ENCODE data around the gene TSPAN18.

TSPAN18 gene

DNA sequence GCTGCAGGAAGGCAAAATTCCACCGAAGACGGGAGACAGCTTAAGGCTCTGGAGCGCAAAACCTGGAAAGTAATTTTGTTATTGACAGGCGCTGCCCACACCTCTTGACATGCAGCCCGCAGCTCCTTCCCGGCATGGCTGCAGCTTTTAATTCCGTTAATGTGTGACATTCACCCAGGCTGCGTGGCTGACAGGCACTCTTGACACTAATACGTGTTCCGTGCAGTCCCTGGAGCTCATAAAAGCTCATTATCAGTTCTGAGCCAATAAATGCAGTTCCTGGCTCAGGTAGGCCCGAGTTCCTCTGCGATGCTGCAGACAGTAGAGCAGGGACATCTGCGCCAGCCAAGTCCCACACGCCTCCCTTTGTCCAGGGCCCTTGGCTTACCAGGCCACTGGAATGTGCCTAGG is 34.8 kb downstream of the TSPAN18 start:
- TF ChIP-seq, protein P1, sequence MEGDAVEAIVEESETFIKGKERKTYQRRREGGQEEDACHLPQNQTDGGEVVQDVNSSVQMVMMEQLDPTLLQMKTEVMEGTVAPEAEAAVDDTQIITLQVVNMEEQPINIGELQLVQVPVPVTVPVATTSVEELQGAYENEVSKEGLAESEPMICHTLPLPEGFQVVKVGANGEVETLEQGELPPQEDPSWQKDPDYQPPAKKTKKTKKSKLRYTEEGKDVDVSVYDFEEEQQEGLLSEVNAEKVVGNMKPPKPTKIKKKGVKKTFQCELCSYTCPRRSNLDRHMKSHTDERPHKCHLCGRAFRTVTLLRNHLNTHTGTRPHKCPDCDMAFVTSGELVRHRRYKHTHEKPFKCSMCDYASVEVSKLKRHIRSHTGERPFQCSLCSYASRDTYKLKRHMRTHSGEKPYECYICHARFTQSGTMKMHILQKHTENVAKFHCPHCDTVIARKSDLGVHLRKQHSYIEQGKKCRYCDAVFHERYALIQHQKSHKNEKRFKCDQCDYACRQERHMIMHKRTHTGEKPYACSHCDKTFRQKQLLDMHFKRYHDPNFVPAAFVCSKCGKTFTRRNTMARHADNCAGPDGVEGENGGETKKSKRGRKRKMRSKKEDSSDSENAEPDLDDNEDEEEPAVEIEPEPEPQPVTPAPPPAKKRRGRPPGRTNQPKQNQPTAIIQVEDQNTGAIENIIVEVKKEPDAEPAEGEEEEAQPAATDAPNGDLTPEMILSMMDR (IDR thresholded peaks at IDR 0.05; ENCODE audit: insufficient read depth, low read length, poor library complexity, severe bottlenecking) = no peak
- H3K4me3 ChIP-seq (replicated peaks; ENCODE audit: low read depth, low read length) = no peak overlapping the region
- H3K36me3 ChIP-seq (ENCODE audit: control insufficient read depth, insufficient read depth, low read length) = no peaks in the 10 kb centered on the region
- H3K27me3 ChIP-seq (replicated peaks; ENCODE audit: control insufficient read depth, insufficient read depth, low read length) = no peaks in the 10 kb centered on the region; the same call in 1 of the 2 replicates
- DNase-seq (ENCODE audit: extremely low read depth, insufficient read length) = no peak

DNA sequence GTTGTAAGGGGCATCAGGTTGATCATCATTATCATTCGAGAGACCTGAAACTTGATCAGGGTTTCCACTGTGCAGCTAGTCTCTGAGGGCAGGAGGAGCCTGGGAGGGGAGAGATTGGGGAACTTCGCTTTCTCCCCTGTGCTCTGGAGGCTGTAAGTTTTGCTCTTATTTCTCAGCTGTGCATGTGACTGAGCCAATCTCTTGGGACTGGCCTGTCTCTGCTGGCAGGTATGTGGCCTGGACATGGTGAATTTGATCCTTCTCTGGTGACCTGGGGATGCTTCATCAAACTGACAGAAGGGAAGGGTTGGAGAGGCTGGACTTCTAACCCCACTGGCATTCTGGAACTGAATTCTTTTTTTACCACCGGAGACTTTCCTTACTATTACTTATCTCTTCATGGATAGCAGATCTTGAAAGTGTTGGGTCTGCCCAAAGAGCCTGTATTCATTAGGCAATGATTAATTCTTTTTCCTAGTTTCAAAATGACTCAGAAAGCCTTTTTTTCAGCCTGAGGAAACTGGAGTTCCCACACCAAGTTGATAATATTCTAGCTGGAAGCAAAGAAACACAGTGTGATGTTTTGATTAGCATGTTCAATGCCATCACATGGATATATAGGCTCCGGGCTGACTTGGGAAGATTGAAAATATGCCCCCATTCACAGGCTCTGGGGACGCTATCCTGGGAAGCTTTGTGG is 36.5 kb downstream of the TSPAN18 start:
- H3K36me3 ChIP-seq (ENCODE audit: control insufficient read depth, insufficient read depth, low read length) = no peaks in the 10 kb centered on the region
- DNase-seq (ENCODE audit: extremely low read depth, insufficient read length) = no peak

DNA sequence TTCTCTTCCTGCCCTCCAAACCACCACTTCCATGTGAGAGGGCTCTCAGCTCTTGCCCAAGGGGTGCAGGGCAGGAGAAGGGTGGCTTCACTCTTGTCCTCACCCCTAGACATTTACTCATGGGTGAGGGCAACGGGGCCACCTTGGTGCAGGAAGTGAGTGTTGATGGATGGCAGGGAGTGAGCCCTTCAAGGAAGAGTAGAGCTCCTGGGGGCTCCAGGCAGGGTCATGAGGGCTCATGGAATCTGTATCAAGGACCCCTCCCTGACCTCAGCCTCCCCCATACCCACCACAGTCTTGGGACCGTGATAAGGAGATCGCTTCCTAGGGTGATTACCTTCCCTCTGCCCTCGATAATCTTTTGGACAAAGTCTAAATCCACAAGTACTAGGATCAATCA is 37.8 kb downstream of the TSPAN18 start:
- no peak for DNase-seq (ENCODE audit: extremely low read depth, insufficient read length)
- TF ChIP-seq, protein P1 (IDR thresholded peaks at IDR 0.05; ENCODE audit: insufficient read depth, low read length, poor library complexity, severe bottlenecking) = no peak
- H3K27me3 ChIP-seq (replicated peaks; ENCODE audit: control insufficient read depth, insufficient read depth, low read length) = no peaks in the 10 kb centered on the region; the same call in 1 of the 2 replicates
- H3K4me3 ChIP-seq (replicated peaks; ENCODE audit: low read depth, low read length) = no peak overlapping the region
- no peaks in the 10 kb centered on the region for H3K36me3 ChIP-seq (ENCODE audit: control insufficient read depth, insufficient read depth, low read length)

More for the DNA sequence above, 36.5 kb downstream of the TSPAN18 start:
- Histone ChIP-seq H3K27me3 (replicated peaks; ENCODE audit: control insufficient read depth, insufficient read depth, low read length) (no peaks in the 10 kb centered on the region; the same call in 1 of the 2 replicates), H3K4me3 (replicated peaks; ENCODE audit: low read depth, low read length) (no peak overlapping the region)
- TF ChIP-seq, protein P1 (IDR thresholded peaks at IDR 0.05; ENCODE audit: insufficient read depth, low read length, poor library complexity, severe bottlenecking) = no peak

DNA sequence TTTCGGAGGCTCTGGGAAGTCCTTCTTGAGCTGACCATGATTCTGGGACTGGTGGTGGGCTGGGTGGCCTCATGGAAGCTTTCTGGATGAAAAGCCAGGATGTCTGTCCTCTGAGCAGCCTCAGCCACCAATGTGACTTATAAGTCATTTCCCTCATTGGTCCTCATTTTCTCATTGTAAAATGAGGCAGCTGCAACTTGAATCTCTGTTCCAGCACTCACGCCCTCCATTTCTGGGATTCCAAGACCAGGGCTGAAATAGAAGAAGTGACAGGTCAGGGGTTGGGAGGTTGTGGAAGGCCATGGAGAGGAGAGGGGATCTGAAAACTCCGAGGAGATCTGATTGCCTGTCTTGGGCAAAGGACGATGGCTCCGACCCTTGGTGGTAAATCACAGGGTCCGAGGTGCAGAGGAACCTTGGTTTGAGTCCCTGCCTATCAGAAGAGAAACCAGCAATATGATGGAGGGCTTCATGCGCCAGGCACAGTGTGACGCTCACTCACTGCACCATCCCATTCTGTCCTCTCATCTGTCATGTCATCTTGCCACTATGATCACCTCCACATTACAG is 38.3 kb downstream of the TSPAN18 start:
- no peak overlapping the region for H3K4me3 ChIP-seq (replicated peaks; ENCODE audit: low read depth, low read length)
- H3K27me3 ChIP-seq (replicated peaks; ENCODE audit: control insufficient read depth, insufficient read depth, low read length) = no peaks in the 10 kb centered on the region; the same call in 1 of the 2 replicates
- TF ChIP-seq, protein P1 (IDR thresholded peaks at IDR 0.05; ENCODE audit: insufficient read depth, low read length, poor library complexity, severe bottlenecking) = no peak
- DNase-seq (ENCODE audit: extremely low read depth, insufficient read length) = no peak
- H3K36me3 ChIP-seq (ENCODE audit: control insufficient read depth, insufficient read depth, low read length) = no peaks in the 10 kb centered on the region

DNA sequence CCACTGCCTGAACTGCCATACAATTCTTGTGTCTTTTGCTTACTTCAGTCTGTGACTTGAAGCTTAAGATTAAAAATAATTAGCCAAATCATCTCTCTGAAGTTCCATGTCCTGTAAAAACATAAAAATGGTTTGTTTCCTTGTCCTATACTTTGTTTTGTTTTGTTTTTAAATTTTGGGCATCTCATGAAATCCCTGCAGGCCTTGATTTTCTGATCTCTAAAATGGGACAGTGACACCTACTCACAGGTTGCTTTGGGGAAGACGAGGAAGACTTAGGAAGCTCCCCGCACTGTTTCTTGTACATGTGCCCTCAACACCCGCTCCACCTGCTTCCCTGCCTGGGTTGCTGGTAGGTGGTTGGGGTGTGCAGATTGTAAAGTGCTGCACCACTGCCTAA is 38.9 kb downstream of the TSPAN18 start:
- no peak for DNase-seq (ENCODE audit: extremely low read depth, insufficient read length)
- TF ChIP-seq, protein P1 (IDR thresholded peaks at IDR 0.05; ENCODE audit: insufficient read depth, low read length, poor library complexity, severe bottlenecking) = no peak
- H3K4me3 ChIP-seq (replicated peaks; ENCODE audit: low read depth, low read length) = no peak overlapping the region
- no peaks in the 10 kb centered on the region for H3K36me3 ChIP-seq (ENCODE audit: control insufficient read depth, insufficient read depth, low read length)
- no peaks in the 10 kb centered on the region; the same call in 1 of the 2 replicates for H3K27me3 ChIP-seq (replicated peaks; ENCODE audit: control insufficient read depth, insufficient read depth, low read length)

All from GM06990 (cell line).